KOPT-K1 (cell line): Measurements from ENCODE around the gene CLSTN2.

Experiments used
- H3K27ac ChIP-seq: fragments of 200-600 bp; sonication (generic); 2 replicates; pipeline ENCODE4 v1.5.1; 2016; ENCODE audit warnings: antibody characterized with exemption, mild to moderate bottlenecking, low read depth, low read length; ENCODE audit not compliant: poor library complexity, severe bottlenecking
- H3K36me3 ChIP-seq: fragments of 200-600 bp; sonication (generic); 2 replicates; pipeline ENCODE4 v1.5.1; 2017; ENCODE audit warnings: antibody characterized with exemption, mild to moderate bottlenecking, low read length, moderate library complexity; ENCODE audit not compliant: insufficient read depth
- H3K9me3 ChIP-seq: fragments of 200-600 bp; sonication (generic); 2 replicates; pipeline ENCODE4 v1.5.1; 2017; ENCODE audit warnings: antibody characterized with exemption, low read length, mild to moderate bottlenecking; ENCODE audit not compliant: insufficient read depth, poor library complexity, severe bottlenecking

CLSTN2 gene

DNA sequence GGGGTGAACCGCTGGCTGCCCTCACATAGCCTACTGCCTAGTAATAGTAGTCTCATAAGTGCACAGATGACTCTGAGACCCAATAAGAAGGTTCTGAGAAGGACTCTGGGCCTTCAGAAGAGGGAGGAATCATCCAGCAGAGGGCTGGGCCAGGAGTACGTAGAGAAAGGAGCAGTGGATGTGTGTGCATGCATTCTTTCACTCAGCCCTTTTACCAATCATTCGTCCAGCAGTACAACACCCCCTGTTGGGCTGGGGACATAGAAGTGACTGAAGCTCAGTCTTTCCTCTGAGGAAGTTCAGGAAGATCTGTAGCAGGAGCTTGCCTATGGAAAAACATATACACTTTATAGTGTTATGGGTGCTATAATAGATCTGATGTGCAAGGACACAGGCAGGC, 333.1 kb downstream of the CLSTN2 start:
- Histone ChIP-seq H3K27ac (no peak overlapping the region), H3K36me3 (no peaks in the 10 kb centered on the region), H3K9me3 (no peaks in the 10 kb centered on the region)

DNA sequence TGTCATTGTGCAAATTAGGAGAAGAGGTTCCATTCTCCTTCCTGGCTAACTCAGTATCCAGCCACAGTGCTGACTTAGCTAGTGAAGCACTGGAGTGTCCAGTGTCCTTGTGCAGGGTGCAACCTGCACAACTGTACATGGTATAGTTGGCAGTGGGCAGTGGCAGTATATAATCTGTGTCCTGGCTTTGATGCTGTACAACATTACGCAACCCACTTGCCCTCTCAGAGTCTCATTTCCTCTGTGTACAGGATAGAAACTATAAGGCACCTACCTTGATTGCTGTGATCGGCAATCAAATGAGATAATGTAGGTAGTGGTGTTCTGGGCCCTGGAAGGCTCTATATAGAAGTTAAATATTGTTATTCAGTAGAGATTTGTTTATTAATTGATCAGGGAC, 333.6 kb downstream of the CLSTN2 start:
- Histone ChIP-seq H3K36me3 (no peaks in the 10 kb centered on the region), H3K27ac (no peak overlapping the region), H3K9me3 (no peaks in the 10 kb centered on the region)

DNA sequence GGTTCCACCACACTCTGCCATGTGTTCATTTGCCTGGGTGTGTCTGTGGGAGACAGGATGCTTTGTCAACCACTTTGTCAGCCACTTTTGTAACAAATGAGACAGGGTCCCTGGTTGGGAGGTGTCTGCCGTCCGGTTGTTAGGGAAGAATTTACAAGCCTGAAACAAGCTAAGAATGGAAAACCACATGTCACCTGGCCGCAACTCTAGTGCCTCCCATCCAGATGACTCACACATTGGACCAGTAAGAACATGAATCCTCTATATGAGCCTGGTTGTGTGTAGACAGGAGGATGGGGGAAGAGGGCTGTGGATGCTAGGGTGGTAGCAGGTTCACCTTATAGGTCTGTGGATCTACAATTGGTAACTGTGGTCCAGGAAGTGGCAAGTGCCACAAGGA, 335.3 kb downstream of the CLSTN2 start:
- H3K9me3 ChIP-seq: no peaks in the 10 kb centered on the region
- H3K27ac ChIP-seq: no peak overlapping the region
- no peaks in the 10 kb centered on the region for H3K36me3 ChIP-seq

DNA sequence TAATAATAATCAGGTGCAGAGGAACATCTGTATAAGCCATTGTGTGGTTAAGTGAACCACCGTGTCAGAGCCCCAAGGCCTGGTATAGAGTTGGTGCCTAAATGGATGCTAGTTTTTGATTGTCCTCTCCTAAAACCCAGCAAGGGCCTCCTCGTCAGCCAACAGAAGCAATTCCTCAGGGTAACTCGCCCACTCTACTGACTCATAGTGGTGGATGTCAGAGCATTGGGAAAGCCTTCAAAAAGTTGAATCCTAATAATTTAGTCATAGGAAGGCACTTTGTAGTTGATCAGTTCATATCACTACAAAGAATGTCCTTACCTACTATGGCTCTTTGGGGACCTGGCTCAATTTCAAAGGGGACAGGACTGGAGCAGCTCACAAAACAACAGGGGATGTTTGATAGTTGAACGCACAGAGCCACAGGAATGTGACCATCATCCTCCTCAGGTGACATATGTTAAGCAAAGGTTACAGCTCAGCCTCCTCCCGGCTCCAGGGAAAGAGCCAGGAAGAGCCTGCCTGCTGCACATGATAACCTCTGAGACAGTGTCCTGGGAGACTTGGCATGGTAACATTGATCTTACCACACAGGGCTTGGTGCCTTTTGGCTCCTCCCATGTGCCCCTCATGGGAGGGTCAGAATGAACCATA, 338.7 kb downstream of the CLSTN2 start:
- H3K27ac ChIP-seq: no peak overlapping the region
- no peaks in the 10 kb centered on the region for H3K36me3 ChIP-seq
- no peaks in the 10 kb centered on the region for H3K9me3 ChIP-seq

DNA sequence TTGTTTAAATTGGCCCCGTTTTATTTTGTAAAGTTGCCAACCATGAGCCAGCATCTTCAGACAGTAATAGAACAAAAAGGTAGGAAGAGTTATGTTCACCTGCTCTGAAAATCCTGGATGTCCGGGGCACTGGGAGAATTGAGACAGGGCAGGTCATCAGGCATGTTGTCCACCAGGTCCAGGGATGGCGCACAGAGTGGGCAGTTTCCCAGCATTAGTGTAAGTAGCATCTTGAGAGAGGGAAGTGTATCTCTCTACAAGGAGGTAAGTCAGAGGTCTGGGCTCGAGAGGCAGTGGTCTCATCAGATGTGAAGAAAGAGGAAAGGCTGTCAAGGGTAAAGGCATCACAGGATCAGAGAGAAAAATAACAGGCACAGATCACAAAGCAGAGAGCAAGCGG, 339.4 kb downstream of the CLSTN2 start:
- Histone ChIP-seq H3K9me3 (no peaks in the 10 kb centered on the region), H3K27ac (no peak overlapping the region), H3K36me3 (no peaks in the 10 kb centered on the region)

DNA sequence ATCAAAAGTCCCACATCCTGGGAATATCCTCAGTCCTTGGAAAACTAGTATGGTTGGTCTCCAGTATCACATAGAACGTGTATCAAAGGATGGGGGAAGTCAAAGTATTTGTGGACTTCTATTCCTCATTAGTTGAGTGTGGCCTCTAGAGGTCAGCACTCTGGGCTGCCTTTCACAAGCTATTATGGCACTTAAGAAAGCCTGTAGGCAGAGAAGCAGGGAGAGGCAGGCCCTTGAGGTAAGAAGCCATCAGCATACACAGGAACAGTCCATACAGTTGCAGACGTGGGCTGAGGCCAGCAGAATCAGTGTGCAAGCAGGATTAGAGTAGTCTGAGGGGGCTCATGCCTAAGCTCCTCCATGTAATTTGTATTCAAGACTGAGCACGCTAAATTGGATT, 341.7 kb downstream of the CLSTN2 start:
- H3K9me3 ChIP-seq: no peaks in the 10 kb centered on the region
- H3K27ac ChIP-seq: no peak overlapping the region
- no peaks in the 10 kb centered on the region for H3K36me3 ChIP-seq

DNA sequence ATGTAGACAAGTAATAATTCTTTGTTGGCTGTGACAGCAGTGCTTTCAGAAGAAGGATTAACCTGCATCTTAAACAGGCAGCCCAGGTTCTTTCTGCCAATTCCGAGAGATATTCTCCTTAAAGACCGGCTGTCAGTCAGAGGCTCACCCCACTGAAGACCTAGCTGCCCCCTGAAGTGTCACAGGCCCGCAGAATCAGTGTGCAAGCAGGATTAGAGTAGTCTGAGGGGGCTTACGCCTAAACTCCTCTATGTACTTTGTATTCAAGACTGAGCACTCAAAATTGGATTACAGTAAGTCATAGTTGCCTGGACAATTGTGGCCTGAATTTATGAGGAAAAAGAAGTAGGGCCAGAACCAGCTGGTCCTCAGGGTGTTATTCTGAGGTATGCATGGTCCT, 342.9 kb downstream of the CLSTN2 start:
- Histone ChIP-seq H3K9me3 (no peaks in the 10 kb centered on the region), H3K27ac (no peak overlapping the region)

DNA sequence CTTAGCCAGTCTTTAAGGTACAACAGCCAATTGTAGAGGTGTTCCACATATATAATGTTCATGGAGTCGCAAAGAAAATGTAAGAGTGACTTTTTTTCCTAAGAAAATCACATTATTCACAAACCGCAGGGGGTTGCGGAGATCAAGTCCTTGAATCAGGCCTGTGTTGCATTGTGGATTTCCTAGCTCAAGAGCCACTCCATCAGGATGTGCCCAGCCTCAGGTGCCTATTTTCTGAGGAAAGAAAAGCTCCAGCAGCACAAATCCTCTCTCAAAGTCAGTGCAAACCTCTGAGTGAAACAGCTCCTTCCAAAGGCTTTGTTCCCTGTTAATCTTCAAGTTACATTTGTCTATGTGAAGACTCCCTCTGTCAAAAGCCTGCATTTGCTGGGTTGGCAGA, 349.4 kb downstream of the CLSTN2 start:
- Histone ChIP-seq H3K27ac (no peak overlapping the region), H3K9me3 (no peaks in the 10 kb centered on the region)

More for the DNA sequence above, 342.9 kb downstream of the CLSTN2 start:
- no peaks in the 10 kb centered on the region for H3K36me3 ChIP-seq

DNA sequence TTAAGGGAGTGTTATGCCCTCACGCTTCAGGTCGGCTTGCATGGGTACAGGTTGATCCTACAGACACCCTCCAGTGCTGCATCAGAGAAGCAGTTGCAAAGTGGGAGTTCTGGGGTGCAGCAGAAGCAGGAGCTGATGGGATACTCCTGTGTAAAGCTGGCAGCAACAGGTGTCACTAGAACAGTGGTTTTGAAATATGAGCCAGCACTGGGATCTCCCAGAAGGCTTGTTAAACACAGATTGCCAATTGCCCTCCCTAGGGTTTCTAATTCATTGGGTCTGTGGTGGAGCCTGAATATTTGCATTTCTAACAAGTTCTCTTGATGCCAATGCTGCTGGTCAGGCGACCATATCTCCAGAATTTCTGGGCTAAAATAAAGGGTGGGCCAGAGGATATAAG, 350.4 kb downstream of the CLSTN2 start:
- Histone ChIP-seq H3K36me3 (no peaks in the 10 kb centered on the region), H3K9me3 (no peaks in the 10 kb centered on the region), H3K27ac (no peak overlapping the region)

More for the DNA sequence above, 349.4 kb downstream of the CLSTN2 start:
- no peaks in the 10 kb centered on the region for H3K36me3 ChIP-seq

DNA sequence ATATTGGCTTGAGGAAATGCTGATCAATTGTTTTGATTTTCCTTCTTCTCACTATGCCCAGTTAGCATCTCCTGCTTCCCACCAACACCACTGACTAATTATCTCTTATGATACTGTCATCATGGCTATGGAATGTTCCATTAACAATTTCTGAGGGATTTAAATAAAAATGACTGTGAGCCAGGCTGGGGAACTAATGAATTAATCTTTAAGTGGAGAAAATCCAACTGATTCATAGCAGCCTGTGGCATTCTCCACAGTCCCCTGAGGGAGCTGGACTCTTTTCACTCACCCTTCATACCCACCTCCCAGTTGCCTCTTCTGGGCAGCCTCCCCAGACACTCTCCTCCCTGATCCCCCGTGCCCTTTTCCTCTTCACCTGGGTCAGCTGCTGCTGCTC, 353.6 kb downstream of the CLSTN2 start:
- no peak overlapping the region for H3K27ac ChIP-seq
- H3K36me3 ChIP-seq: no peaks in the 10 kb centered on the region
- H3K9me3 ChIP-seq: no peaks in the 10 kb centered on the region

DNA sequence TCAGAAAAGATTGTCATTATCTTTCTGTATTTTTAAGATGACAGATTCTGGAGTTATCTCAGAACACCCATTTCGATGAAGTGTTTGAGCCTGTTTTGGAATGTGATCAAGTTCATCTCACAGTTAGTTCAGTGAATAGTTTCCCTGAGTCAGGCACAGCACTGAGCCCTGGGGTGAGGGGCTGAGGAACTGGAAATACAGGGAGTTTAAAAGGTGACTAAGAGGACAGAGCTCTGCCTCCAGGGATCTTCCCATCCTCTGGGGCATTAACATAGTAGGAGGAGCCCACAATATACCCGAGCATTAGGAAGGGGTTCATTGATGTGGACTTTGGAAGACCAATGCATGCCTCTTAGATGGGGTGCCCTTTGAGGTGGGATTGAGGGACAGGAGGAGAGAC, 355.1 kb downstream of the CLSTN2 start:
- no peak overlapping the region for H3K27ac ChIP-seq
- no peaks in the 10 kb centered on the region for H3K36me3 ChIP-seq
- H3K9me3 ChIP-seq: no peaks in the 10 kb centered on the region

DNA sequence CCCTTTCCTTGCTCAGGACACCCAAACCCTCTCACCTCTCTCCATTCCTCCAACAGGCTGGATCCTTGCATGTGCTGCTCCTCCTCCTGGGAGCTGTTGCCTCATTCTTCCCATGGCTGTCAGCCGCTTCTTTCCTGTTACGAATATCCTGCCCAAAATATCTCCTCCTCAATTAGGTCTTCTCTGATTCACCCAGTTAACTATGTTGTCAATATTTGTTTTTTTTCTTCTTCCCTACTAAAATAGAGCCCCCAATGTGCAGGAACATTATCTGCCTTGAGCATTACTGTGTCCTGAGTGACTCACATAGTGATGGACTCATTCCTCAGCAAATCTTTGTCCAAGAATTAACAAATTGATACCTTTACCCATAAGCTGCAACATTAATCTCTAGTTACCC, 357.2 kb downstream of the CLSTN2 start:
- Histone ChIP-seq H3K9me3 (no peaks in the 10 kb centered on the region), H3K36me3 (no peaks in the 10 kb centered on the region), H3K27ac (no peak overlapping the region)

DNA sequence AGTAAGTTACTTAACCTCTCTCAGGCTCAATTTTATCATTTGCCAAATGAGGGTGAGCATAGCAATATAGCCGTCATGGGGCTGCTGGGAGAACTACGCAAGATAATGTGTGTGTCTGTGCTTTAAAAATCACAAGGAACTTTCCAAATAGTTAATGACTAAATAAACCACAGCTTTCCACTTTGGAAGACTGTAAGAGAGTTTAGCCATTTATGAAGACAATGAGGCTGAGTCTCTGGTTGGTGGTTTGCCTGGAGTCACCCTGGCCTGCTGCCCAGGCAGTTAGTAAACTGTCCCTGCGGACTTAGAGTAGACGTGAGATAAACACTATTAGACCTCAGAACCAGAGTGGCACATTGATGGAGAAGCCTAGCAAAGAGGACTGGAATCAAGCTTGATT, 357.7 kb downstream of the CLSTN2 start:
- Histone ChIP-seq H3K36me3 (no peaks in the 10 kb centered on the region), H3K9me3 (no peaks in the 10 kb centered on the region)

DNA sequence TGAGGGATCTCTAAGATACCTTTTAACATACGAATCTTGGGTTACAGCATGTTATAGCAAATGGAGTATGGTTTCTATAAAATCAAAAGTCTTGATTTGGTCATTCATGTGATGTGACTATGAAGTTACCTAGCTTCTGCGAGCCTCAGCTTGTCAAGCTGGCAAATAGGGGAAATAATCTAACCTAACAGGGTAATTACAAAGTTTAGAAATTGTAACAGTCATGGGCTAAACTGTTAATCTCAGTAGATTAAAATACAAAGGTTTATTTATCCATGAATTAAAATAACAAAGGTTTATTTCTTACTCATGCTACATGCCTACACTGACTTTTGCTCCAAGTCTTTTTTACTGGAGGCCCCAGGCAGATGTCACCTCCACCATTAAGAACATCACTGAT, 359.1 kb downstream of the CLSTN2 start:
- Histone ChIP-seq H3K27ac (no peak overlapping the region), H3K36me3 (no peaks in the 10 kb centered on the region), H3K9me3 (no peaks in the 10 kb centered on the region)

More for the DNA sequence above, 357.7 kb downstream of the CLSTN2 start:
- H3K27ac ChIP-seq: no peak overlapping the region

DNA sequence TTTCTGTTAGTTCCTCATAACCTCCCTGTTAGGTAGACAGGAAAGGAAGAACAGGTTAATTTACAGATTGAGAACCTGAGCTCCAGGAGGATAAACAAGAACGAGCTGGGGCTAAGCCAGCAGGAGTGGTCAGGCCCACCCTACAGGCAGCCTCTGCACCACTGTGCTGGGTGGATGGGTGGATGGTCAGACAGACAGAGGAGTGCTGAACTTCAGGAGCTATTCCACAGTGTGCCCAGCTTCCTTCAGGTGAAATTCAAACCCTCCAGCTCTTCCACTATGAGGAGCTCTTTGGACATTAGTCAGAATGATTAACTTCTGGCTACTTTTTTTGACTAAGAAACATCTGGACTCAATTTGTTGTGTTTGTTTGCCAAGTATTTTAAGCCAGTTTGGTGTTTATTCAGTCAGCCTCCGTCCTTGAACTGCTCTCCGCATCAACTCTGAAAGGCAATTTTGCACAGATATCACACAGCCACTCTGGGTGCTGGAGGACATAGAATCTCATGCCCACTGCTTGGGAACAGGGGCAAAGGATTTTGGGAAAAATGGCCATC, 361.9 kb downstream of the CLSTN2 start:
- no peak overlapping the region for H3K27ac ChIP-seq
- H3K9me3 ChIP-seq: no peaks in the 10 kb centered on the region
- no peaks in the 10 kb centered on the region for H3K36me3 ChIP-seq

DNA sequence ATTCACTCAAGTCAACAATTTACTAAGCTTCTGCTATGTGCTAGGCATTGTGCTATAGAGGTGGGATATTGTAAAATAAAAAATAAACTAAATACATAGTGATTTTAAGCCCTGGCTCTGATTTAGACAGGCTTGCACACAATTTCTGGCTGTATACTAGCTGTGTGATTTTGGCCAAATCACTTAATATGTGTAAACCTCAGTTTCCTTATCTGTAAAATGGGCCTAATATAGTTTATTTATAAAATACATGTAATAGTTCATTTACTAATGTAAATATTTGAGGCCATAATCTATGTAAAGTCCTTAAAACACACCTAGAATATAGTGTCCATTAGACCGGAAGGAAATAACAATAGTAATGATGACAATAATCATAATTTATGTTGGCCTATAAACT, 363.1 kb downstream of the CLSTN2 start:
- Histone ChIP-seq H3K27ac (no peak overlapping the region), H3K9me3 (no peaks in the 10 kb centered on the region), H3K36me3 (no peaks in the 10 kb centered on the region)
